Sigmoid colon (tissue), 7 donors: ENCODE measurements around the gene KIAA0930. TPM values are rescaled to one million over a fixed set of nuclear protein-coding genes. Genes with fewer than 3 reads are reported as not detected.

Experiments used
- DNase-seq: peaks from one replicate; pipeline ENCODE4 v3.0.0-alpha.2; 2019
- H3K27ac ChIP-seq, 4 donors: fragments of 200-600 bp; sonication (generic); one replicate each; pipeline ENCODE4 v1.5.1; 2016 to 2019; ENCODE audit warnings: mild to moderate bottlenecking in 1 of 4
- H3K27me3 ChIP-seq, 3 donors: fragments of 200-600 bp; sonication (generic); one replicate each; pipeline ENCODE4 v1.5.1; 2019; ENCODE audit warnings: mild to moderate bottlenecking in 1 of 3
- H3K36me3 ChIP-seq, 4 donors: fragments of 200-600 bp; sonication (generic); one replicate each; pipeline ENCODE4 v1.5.1; 2016 to 2019
- H3K4me1 ChIP-seq, 4 donors: fragments of 200-600 bp; sonication (generic); one replicate each; pipeline ENCODE4 v1.5.1; 2017 to 2019
- H3K4me3 ChIP-seq, 4 donors: fragments of 200-600 bp; sonication (generic); one replicate each; pipeline ENCODE4 v1.5.1; 2017 to 2019; ENCODE audit warnings: mild to moderate bottlenecking in 2 of 4, moderate library complexity in 1 of 4
- H3K9me3 ChIP-seq, 4 donors: fragments of 200-600 bp in 3 of 4; sonication (generic) in 3 of 4; one replicate each; pipeline versions ENCODE4 v1.5.1 to v1.6.1; 2013 to 2019
- EP300 ChIP-seq, 4 donors: sonication (generic); formaldehyde crosslinking; IDR thresholded peaks; one replicate each; pipeline ENCODE4 v1.6.1; 2017; ENCODE audit warnings: antibody characterized with exemption in 4 of 4
- POLR2A ChIP-seq, 2 donors: fragments of 450-650 bp; IDR thresholded peaks; one replicate each; pipeline ENCODE4 v1.6.1; 2016; ENCODE audit warnings: antibody characterized with exemption in 2 of 2, mild to moderate bottlenecking in 2 of 2, moderate library complexity in 2 of 2
- POLR2AphosphoS5 ChIP-seq, 4 donors: sonication (generic); formaldehyde crosslinking; IDR thresholded peaks; one replicate each; pipeline ENCODE4 v1.6.1; 2017; ENCODE audit warnings: antibody characterized with exemption in 4 of 4
- WGBS, 2 donors: extraction: QIAGEN DNeasy Blood & Tissue Kit; methylation state at CpG; one replicate each; pipeline ENCODE4 v1.1.7; 2013; 5-methylcytosine and 5-hydroxymethylcytosine counted together
- intact Hi-C: fragments of 100-400 bp; cut with DNase I; formaldehyde crosslinking; loops from one replicate; pipeline ENCODE4 v1.15.1; 2023
- polyA plus RNA-seq, 3 donors: library from polyadenylated mRNA; stranded (reverse); fragments of 200-250 nt; gene quantifications; one replicate each; pipeline ENCODE4 v1.2.3, GENCODE V29; 2013
- total RNA-seq, 4 donors: library from RNA; depleted of rRNA; stranded (reverse); fragments of >200 nt; gene quantifications; one replicate each; pipeline ENCODE4 v1.1.0, GENCODE V29; 2016
- TF ChIP-seq, protein P1 (sequence below), 4 experiments: fragments of 450-650 bp in 3 of 4; fragments of 200-600 bp in 1 of 4; IDR thresholded peaks; one replicate each; pipeline ENCODE4 v1.5.1; 2016 to 2019; ENCODE audit warnings: antibody characterized with exemption in 4 of 4, mild to moderate bottlenecking in 3 of 4, moderate library complexity in 2 of 4
- donor health status: healthy with polysubstance abuse.
- donor health status: Bipolar disorder and iron deficiency.
- donor health status: healthy.

The KIAA0930 gene
- total and polyA plus RNA-seq, 7 donors: 14.4 to 56.5 (median 26.8) TPM

DNA sequence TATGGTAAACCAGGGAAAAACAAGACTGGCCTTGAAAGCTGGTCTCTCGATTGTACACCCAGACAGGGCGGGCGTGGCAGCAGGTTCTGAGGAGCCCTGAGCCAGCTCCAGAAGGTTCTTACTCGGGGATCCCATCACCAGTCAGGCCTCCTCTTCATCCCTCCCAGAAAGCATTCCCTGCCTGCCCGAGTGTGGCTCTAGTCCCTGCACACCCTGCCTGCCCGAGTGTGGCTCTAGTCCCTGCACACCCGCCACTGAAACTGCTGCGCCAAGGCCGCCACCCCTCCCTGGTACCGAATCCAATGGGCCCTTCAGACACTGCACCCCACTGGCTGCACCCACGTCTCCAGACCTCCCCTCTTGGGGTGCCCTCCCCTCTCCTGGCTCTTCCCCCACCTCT lies 30.1 kb downstream of the KIAA0930 start:
- peak overlapping the region in 1 of 4 donors; percentile 89 for H3K27ac ChIP-seq
- peak overlapping the region in 1 of 4 donors; percentile 45 for H3K4me3 ChIP-seq
- intact Hi-C loops: loop anchor here (5.0 kb wide), 1 partner anchor 48 kb away; the partner anchor contains the start of gene NUP50
- TF ChIP-seq, protein P1, sequence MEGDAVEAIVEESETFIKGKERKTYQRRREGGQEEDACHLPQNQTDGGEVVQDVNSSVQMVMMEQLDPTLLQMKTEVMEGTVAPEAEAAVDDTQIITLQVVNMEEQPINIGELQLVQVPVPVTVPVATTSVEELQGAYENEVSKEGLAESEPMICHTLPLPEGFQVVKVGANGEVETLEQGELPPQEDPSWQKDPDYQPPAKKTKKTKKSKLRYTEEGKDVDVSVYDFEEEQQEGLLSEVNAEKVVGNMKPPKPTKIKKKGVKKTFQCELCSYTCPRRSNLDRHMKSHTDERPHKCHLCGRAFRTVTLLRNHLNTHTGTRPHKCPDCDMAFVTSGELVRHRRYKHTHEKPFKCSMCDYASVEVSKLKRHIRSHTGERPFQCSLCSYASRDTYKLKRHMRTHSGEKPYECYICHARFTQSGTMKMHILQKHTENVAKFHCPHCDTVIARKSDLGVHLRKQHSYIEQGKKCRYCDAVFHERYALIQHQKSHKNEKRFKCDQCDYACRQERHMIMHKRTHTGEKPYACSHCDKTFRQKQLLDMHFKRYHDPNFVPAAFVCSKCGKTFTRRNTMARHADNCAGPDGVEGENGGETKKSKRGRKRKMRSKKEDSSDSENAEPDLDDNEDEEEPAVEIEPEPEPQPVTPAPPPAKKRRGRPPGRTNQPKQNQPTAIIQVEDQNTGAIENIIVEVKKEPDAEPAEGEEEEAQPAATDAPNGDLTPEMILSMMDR (IDR thresholded peaks at IDR 0.05): no peak
- TF ChIP-seq POLR2A (IDR thresholded peaks at IDR 0.05) (no peak), EP300 (IDR thresholded peaks at IDR 0.05) (no peak), POLR2AphosphoS5 (IDR thresholded peaks at IDR 0.05) (no peak)
- peaks cover 0 to 51% (median 44%) of the 10 kb centered on the region in 4 donors for H3K4me1 ChIP-seq
- H3K27me3 ChIP-seq: no peaks in the 10 kb centered on the region
- no peak for DNase-seq
- H3K9me3 ChIP-seq: no peaks in the 10 kb centered on the region
- WGBS, 2 donors: 85 to 87% methylated on average over 11 of the region's 11 CpGs
- H3K36me3 ChIP-seq: peaks cover 0 to 15% (median 7%) of the 10 kb centered on the region in 4 donors

DNA sequence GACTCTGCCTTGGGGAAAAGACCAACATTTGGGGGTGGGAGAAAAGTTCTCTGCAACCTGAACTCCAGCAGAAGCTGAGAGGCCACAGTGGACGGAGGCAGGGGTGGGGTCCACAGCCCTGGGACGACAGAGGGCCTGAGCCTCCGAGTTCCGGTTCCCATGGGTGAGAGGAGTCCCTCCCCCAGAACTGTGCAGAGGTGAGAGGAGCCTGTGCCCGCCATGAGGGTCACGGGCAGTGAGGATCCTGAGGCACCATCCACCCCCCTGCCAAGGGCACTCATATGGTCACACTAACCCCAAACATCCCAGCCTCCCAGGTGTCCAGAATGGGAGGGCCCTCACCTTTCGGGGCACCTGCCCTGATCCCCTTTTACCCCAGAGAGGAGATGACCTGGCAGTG lies 30.5 kb downstream of the KIAA0930 start:
- Histone ChIP-seq H3K27ac (no peak overlapping the region), H3K27me3 (no peaks in the 10 kb centered on the region), H3K4me3 (no peak overlapping the region), H3K4me1 (peaks cover 0 to 51% (median 44%) of the 10 kb centered on the region in 4 donors), H3K36me3 (peaks cover 0 to 19% (median 10%) of the 10 kb centered on the region in 4 donors), H3K9me3 (no peaks in the 10 kb centered on the region)
- 92% methylated on average over 7 of the region's 7 CpGs for WGBS, 2 donors
- intact Hi-C loops: loop anchor here (5.0 kb wide), 1 partner anchor 48 kb away; the partner anchor contains the start of gene NUP50
- no peak for TF ChIP-seq POLR2A (IDR thresholded peaks at IDR 0.05)
- TF ChIP-seq, protein P1 (IDR thresholded peaks at IDR 0.05): no peak
- no peak for TF ChIP-seq POLR2AphosphoS5 (IDR thresholded peaks at IDR 0.05)
- no peak for TF ChIP-seq EP300 (IDR thresholded peaks at IDR 0.05)
- DNase-seq: no peak

GRCh38 chr22:45208993-45209838 lies 31.5 kb downstream of the KIAA0930 start:
- Histone ChIP-seq H3K27me3 (no peaks in the 10 kb centered on the region), H3K36me3 (peaks cover 0 to 28% (median 18%) of the 10 kb centered on the region in 4 donors), H3K9me3 (no peaks in the 10 kb centered on the region), H3K4me1 (peaks cover 0 to 51% (median 44%) of the 10 kb centered on the region in 4 donors), H3K4me3 (no peak overlapping the region), H3K27ac (no peak overlapping the region)
- DNase-seq: peak; percentile 68
- WGBS, 2 donors: 73 to 74% methylated on average over 29 of the region's 29 CpGs
- TF ChIP-seq EP300 (IDR thresholded peaks at IDR 0.05) (no peak), POLR2A (IDR thresholded peaks at IDR 0.05) (no peak), POLR2AphosphoS5 (IDR thresholded peaks at IDR 0.05) (no peak)
- TF ChIP-seq, protein P1 (IDR thresholded peaks at IDR 0.05): peak in 2 of 4 experiments; percentile 31 to 46
- intact Hi-C loops: no loop called here

GRCh38 chr22:45208696-45208992 lies 32.0 kb downstream of the KIAA0930 start:
- Histone ChIP-seq H3K36me3 (peaks cover 0 to 33% (median 24%) of the 10 kb centered on the region in 4 donors), H3K27ac (no peak overlapping the region), H3K4me1 (peaks cover 0 to 47% (median 44%) of the 10 kb centered on the region in 4 donors), H3K9me3 (no peaks in the 10 kb centered on the region), H3K27me3 (no peaks in the 10 kb centered on the region), H3K4me3 (no peak overlapping the region)
- TF ChIP-seq POLR2A (IDR thresholded peaks at IDR 0.05) (no peak), EP300 (IDR thresholded peaks at IDR 0.05) (no peak)
- TF ChIP-seq, protein P1 (IDR thresholded peaks at IDR 0.05): no peak
- DNase-seq: no peak
- intact Hi-C loops: no loop called here
- WGBS, 2 donors: 92% methylated on average over 10 of the region's 10 CpGs
